ENCODE data around the gene UFD1.

DNA sequence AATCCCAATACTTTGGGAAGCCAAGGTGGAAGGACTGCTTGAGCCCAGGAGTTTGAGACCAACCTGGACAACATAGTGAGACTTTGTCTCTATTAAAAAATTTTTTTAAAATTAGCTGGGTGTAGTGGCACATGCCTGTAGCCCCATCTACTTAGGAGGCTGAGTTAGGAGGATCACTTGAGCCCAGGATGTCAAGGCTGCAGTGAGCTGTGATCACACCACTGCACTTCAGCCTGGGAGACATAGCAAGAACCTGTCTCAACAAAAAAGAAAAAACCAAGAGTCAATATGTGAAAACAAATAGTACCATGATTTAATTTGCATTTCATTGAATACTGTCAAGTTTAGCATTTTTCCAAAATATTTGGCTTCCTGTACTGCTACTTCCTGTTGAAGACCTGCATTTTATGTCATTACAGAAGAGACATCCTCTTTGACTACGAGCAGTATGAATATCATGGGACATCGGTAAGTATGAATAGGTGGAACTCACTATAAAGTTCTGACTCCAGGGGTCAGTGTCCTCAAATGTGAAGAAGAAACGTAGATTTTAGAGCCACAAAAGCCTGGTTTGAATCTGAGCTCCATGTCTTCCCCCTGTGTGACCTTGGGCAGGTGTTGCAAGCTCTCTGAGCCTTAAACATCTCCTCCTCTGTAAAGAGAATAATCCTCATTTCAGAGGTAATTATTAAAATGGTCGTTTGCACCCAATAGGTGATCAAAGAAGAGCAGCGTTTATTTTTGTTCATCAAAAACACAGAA lies 16.8 kb upstream of the UFD1 start:
- no peak for TF ChIP-seq POLR2AphosphoS5 (IDR thresholded peaks at IDR 0.05; ENCODE audit: low read depth, low read length)
- no peak for TF ChIP-seq SIN3A (IDR thresholded peaks at IDR 0.05; ENCODE audit: borderline replicate concordance, insufficient read depth, low read length)
- TF ChIP-seq, protein P1, sequence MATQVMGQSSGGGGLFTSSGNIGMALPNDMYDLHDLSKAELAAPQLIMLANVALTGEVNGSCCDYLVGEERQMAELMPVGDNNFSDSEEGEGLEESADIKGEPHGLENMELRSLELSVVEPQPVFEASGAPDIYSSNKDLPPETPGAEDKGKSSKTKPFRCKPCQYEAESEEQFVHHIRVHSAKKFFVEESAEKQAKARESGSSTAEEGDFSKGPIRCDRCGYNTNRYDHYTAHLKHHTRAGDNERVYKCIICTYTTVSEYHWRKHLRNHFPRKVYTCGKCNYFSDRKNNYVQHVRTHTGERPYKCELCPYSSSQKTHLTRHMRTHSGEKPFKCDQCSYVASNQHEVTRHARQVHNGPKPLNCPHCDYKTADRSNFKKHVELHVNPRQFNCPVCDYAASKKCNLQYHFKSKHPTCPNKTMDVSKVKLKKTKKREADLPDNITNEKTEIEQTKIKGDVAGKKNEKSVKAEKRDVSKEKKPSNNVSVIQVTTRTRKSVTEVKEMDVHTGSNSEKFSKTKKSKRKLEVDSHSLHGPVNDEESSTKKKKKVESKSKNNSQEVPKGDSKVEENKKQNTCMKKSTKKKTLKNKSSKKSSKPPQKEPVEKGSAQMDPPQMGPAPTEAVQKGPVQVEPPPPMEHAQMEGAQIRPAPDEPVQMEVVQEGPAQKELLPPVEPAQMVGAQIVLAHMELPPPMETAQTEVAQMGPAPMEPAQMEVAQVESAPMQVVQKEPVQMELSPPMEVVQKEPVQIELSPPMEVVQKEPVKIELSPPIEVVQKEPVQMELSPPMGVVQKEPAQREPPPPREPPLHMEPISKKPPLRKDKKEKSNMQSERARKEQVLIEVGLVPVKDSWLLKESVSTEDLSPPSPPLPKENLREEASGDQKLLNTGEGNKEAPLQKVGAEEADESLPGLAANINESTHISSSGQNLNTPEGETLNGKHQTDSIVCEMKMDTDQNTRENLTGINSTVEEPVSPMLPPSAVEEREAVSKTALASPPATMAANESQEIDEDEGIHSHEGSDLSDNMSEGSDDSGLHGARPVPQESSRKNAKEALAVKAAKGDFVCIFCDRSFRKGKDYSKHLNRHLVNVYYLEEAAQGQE (IDR thresholded peaks at IDR 0.05; ENCODE audit: insufficient read depth in 1 of 2, low read depth in 2 of 2, low read length in 2 of 2) = no peak
- TF ChIP-seq TAF1 (IDR thresholded peaks at IDR 0.05; ENCODE audit: borderline replicate concordance, insufficient read depth, low read length) = no peak
- no peak for TF ChIP-seq FOXP2 (optimal IDR thresholded peaks at IDR 0.05; ENCODE audit: borderline replicate concordance, extremely low read depth, extremely low read length, insufficient read depth)
